ENCODE results near the gene ENO2.
A peak's percentile ranks its signal among the peaks of the same experiment; 100 is the strongest.

Gene ENO2

DNA sequence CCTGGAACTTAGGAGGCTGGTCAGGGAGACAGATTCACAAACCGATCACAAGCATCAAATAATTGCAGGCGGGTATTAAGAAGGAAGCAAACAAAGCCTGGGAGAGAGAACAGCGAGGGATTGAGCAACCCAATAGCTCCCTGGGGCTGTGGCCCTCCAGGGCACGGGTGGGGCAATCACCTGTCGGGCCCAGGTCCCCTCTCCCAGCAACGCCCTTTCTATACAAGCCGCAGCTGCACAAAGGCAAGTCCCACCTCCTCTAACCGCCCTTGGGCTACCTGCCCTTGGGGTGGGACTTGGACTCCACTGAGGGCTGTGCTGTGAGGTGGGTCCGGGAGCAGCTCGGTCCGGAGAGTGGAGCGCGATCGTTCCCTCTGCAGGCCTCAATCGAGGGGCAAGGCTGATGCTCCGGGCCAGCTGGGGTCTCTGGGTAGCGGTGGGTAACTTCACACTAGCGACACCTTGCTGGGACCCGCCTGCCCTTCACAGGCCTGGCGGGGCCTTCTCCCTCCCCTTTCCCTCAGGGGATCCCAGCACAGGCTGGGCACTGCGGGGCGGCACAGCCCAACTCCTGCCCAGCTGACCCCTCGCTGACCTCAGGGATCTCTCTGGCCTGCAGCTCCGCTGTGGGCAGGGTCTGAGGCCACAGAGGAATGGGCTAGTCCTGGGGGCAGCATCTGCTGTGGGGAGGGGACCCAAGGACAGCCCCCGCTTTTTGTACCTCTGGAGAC is 48.1 kb downstream of the ENO2 start:
- no peak for DNase-seq

DNA sequence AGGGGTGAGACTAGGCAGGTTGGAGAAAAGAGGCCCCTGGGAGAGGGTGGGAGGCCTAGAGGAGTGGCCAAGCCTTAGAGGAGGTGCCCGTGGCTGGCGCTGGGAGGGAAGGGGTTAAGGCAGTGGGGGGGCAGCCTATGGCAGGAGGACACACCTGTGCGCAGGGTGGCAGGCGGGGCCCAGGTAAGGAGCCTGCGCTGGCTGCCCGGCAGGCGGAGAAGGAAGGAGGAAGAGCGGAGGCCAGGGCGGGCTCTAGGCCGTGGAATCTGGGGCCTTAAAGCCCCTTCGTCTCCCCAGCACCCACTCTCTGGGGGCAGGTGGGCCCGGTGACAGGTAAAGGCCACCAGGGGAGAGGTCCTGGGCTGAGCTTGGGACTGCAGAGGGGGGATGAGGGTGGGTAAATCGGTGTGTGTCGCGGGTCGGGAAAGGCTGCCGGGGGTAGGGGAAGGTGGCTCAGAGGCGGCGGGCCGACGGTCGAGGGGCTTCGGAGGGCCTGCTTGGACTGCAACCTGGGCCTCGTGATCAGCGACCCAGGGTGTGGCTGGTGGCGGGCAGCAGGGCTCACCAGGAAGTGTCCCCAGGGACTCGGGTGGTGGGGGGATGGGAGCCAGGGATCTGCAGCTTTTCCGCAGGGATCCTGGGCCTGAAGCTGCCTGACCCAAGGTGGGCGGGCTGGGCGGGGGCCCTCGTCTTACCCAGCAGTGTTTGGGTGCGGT is 48.8 kb downstream of the ENO2 start:
- DNase-seq: no peak

DNA sequence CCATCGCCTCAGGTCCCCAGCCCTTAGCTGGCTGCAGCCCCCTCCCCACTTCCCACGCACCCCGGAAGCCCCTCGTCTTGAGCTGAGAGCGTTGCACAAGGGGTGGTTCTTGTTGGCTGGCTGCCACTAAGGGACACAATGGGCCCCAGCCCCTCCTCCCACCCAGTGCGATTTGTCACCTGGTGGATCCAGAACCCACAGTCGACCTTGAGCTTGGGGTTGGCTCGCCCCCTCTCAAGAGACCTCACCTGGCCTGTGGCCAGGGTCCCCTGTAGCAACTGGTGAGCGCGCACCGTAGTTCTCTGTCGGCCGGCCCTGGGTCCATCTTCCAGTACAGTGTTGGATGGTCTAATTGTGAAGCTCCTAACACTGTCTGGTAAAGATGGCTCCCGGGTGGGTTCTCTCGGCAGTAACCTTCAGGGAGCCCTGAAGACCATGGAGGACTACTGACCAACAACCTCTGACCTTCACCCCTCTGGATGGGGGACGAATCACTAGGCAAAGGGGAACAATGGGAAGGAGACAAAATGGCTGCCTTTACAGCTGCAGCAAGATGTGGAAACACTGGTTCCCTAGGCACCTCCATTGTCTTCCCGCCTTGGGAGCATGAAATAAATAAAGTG is 49.5 kb downstream of the ENO2 start:
- no peak for DNase-seq

DNA sequence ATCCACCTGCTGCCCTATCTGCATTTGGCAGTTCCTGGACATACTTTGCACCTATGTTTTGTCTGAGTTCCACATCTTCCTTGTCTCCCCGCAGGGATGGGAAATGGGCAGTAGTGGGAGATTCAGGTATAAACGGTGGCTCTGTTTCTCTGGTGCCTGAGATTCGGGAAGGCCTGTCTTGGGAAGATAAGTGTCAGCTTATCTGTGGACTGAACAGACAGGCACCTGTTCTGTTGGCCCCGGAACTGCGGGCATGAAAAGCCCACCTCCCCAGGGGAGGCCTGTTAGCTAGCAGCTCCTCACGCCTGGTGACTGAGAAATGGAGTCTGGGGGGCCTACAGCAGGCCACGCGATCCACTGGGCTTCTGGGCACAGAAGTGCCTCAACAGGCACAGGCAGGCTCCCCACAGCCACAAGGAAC is 50.2 kb downstream of the ENO2 start:
- DNase-seq: no peak

DNA sequence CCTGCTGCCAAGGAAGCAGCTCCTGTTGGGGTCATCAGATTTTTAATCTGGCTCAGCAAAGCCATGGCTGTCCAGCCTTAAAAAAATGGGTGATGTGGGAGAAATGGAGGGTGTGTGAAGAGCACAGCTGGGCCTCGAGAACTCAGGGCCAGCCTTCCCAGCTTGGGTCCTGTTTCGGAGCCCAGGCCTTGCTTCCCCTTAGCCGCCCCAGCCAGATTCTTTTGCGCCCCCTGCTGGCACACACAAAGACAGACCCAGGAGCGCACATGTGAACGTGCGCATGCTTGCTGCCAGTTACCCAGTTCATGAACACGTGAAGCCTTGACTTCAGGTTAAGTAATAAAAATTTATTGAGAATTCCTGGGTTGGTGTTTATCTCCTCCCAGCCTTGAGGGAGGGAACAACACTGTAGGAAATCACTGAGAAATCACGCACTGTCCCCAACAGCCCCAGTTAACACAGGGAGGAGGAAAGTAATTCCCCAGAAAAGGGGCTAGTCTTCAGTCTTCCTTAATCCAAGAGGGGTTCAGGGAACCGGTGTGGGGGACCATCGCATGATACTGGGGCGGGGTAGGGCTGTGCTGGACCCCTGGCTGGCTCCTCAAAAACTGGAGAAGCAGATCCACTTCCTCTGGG is 50.8 kb downstream of the ENO2 start:
- peak; percentile 73 for DNase-seq

DNA sequence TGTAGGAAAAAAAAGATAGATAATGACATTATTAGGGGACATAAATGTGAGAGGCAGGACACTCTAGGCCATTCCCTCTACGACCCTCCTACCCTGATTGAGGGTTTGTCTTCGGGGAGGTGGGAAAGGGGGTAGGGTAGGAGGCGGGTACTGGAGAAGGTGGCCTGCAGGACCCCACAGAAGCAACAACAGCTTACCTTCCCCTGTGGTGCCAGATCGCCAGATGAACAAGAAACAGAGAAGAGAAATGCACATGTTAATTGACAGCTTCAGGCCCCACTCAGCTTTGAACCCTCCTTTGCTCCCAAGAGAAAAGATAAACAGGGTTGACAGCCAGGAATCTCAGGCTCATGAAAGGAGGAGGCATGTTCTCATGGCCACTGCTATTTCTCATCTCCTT is 51.3 kb downstream of the ENO2 start:
- no peak for DNase-seq

DNA sequence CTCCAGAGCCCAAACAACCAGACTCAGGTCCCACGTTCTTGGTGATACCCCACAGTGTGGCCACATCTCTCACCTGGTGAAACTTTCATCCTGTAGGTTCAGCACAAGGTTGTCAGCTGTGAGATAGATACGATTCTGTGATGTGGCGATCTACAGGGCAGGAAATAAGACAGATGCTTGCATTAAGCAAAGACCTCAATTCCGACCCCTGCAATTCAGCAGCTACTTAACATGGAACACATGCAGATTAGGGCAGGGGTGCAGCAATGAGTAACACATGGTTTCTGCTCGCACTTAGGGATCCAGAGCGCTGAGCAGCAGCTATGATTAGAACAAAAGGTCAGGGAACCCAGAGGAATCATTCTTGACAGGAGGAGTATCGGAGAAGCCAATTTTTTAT is 52.0 kb downstream of the ENO2 start:
- DNase-seq: no peak

DNA sequence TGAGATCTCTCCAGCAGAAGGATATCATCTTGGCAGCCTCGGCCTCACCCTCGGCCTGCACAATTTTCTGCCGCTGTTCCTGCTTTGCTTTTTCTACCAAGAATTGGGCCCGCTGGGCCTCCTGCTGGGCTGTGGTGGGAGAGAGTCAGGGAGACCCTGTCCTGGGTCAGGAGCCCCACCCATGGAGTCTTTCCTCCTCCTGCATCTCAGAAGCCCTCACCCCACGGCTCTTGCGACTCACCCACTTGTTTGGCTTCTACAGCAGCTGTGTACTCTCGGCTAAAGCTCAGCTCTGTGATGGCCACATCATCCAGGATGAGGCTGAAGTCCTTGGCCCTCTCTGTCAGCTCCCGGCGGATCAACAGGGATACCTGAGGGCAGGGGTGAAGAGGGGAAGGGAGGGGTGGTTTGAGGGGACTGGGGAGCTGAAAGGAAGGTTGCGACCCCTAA is 53.3 kb downstream of the ENO2 start:
- DNase-seq: no peak

DNA sequence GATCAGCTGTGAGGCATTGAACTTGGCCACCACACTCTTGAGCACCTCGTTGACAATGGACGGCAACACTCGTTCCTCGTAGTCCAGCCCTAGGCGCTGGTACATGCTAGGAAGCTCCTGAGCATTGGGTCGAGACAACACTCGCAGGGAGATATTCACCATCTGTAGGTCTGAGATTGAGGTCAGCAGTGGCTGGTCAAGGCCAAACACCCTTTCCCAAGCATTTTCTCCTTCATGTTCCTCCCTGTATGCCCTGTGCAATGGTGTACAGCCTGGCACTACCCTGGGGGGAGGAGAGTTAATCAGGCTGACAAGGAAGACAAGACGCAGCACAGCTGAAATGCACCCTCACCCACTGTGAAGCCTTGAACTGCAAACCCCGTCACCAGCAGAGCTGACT is 54.0 kb downstream of the ENO2 start:
- DNase-seq: no peak

DNA sequence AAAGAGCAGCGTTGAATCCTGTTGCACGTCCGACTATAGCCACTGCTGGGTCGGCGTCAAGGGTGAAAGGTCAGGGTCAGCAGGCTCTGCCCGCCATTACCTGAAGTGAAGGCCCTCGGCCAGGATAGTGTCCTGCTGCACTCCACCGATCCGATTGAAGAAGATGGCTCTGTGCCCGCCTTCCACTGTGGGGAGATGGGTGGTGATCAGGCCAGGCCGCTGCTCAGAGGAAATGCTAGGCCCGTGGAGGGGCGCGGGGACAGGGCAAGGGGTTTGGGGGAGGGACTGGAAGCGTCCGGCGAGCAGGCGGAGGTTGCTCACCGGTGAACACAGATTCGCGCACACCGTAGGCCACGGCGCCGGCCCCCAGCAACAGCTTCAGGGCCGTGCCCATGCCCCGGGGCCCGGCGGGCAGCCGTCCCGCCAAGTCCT is 55.7 kb downstream of the ENO2 start:
- no peak for DNase-seq
